Esophagus muscularis mucosa (tissue), 4 donors: ENCODE results near the gene XPNPEP2. TPM values are rescaled to one million over a fixed set of nuclear protein-coding genes. Genes with fewer than 3 reads are reported as not detected.

Experiments used
- DNase-seq: peaks from one replicate; pipeline ENCODE4 v3.0.0-alpha.2; 2017; ENCODE audit errors: extremely low spot score
- H3K27ac ChIP-seq, 4 donors: fragments of 200-600 bp; sonication (generic); replicated peaks in 1 of 4; 1 replicate in 3 of 4; 2 replicates in 1 of 4; pipeline ENCODE4 v1.5.1; 2016 to 2019; ENCODE audit warnings: mild to moderate bottlenecking in 1 of 4
- H3K27me3 ChIP-seq, 4 donors: fragments of 200-600 bp; sonication (generic); one replicate each; pipeline versions ENCODE4 v1.5.1 to v1.6.0; 2016 to 2019
- H3K36me3 ChIP-seq, 4 donors: fragments of 200-600 bp; sonication (generic); one replicate each; pipeline ENCODE4 v1.5.1; 2016 to 2019
- H3K4me1 ChIP-seq, 4 donors: fragments of 200-600 bp; sonication (generic); one replicate each; pipeline ENCODE4 v1.5.1; 2016 to 2019
- H3K4me3 ChIP-seq, 4 donors: fragments of 200-600 bp; sonication (generic); 1 replicate in 2 of 4; 2 replicates in 2 of 4; pipeline ENCODE4 v1.5.1; 2016 to 2019; ENCODE audit warnings: mild to moderate bottlenecking in 4 of 4, moderate library complexity in 1 of 4
- H3K9me3 ChIP-seq, 4 donors: fragments of 200-600 bp; sonication (generic); 1 replicate in 3 of 4; 2 replicates in 1 of 4; pipeline ENCODE4 v1.5.1; 2016 to 2019
- CTCF ChIP-seq, 3 experiments: fragments of 200-600 bp in 2 of 3; fragments of 450-650 bp in 1 of 3; sonication (generic) in 2 of 3; IDR thresholded peaks; one replicate each; pipeline ENCODE4 v1.5.1; 2017 to 2019; ENCODE audit warnings: antibody characterized with exemption in 3 of 3, mild to moderate bottlenecking in 2 of 3, moderate library complexity in 1 of 3
- EP300 ChIP-seq: sonication (generic); formaldehyde crosslinking; IDR thresholded peaks from one replicate; pipeline ENCODE4 v1.6.1; 2017; ENCODE audit warnings: antibody characterized with exemption
- POLR2A ChIP-seq: fragments of 450-650 bp; IDR thresholded peaks from one replicate; pipeline ENCODE4 v1.6.1; 2017; ENCODE audit warnings: antibody characterized with exemption, moderate library complexity, mild to moderate bottlenecking, low read depth
- POLR2AphosphoS5 ChIP-seq, 2 donors: sonication (generic); formaldehyde crosslinking; IDR thresholded peaks; one replicate each; pipeline ENCODE4 v1.6.1; 2017; ENCODE audit warnings: antibody characterized with exemption in 2 of 2
- WGBS: methylation state at CpG from one replicate; pipeline ENCODE4 v1.1.5; 2018; 5-methylcytosine and 5-hydroxymethylcytosine counted together
- intact Hi-C: fragments of 100-400 bp; cut with DNase I; formaldehyde crosslinking; loops from one replicate; pipeline ENCODE4 v1.15.1; 2023
- total RNA-seq, 4 donors: library from RNA; depleted of rRNA; stranded (reverse); fragments of >200 nt; gene quantifications; one replicate each; pipeline versions ENCODE4 v1.1.0 to v1.2.1, GENCODE V29; 2016

Gene XPNPEP2
- total RNA-seq, 4 donors from 2014 or later = 3.3 to 14.4 (median 5.0) TPM

DNA sequence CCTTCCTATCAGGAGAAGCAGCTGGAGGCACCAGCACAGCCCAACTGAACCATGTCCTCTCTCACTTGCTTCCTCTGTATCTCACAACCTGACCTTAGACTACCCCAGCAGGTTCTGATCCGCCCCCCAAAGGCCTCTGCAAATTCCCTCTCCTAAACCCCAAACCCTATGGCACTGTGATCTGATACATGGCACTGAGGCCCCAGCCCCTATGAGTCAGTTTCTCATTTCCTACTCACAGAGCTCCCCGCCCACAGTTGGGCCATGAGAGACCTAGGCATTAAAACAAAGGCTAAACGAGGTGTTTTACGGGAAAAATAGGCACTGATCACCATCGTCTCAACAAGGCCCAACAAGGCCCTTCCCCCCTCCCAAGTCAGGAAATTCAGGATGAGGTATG lies 60.1 kb downstream of the XPNPEP2 start:
- Histone ChIP-seq H3K9me3 (no peaks in the 10 kb centered on the region), H3K27ac (no peak overlapping the region), H3K36me3 (no peaks in the 10 kb centered on the region), H3K4me3 (no peak overlapping the region), H3K4me1 (no peaks in the 10 kb centered on the region), H3K27me3 (no peaks in the 10 kb centered on the region)
- intact Hi-C loops = no loop called here
- DNase-seq = no peak
- WGBS = 68% methylated on average over 5 of the region's 5 CpGs
- TF ChIP-seq POLR2A (no peak), CTCF (IDR thresholded peaks at IDR 0.05) (no peak), POLR2AphosphoS5 (IDR thresholded peaks at IDR 0.05) (no peak), EP300 (no peak)

DNA sequence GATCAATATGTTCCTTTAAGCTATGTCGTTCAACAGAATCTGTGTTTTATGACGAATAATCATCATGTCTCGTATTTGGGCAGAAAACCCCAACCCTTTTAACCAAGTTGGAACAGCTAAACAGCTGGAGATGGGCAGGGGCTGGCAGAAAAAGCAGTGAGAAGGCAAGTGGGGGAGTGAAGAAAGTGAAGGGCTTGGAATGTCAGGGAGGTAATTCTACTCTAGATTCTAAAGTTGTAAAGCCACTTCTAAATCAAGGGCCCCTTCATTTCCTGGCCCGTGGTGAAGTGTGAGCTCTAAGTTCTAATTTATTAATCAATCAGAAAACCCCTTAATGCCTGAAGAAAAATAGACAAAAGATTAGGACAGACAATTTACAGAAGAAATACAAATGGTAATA lies 61.4 kb downstream of the XPNPEP2 start:
- no peaks in the 10 kb centered on the region for H3K4me1 ChIP-seq
- H3K27ac ChIP-seq = no peak overlapping the region
- no peaks in the 10 kb centered on the region for H3K27me3 ChIP-seq
- no peak for TF ChIP-seq EP300
- DNase-seq = no peak
- WGBS = 40% methylated on average over 4 of the region's 4 CpGs
- no peak overlapping the region for H3K4me3 ChIP-seq
- no peaks in the 10 kb centered on the region for H3K9me3 ChIP-seq
- H3K36me3 ChIP-seq = peaks cover 0 to 10% (median 5%) of the 10 kb centered on the region in 4 donors
- intact Hi-C loops = no loop called here

DNA sequence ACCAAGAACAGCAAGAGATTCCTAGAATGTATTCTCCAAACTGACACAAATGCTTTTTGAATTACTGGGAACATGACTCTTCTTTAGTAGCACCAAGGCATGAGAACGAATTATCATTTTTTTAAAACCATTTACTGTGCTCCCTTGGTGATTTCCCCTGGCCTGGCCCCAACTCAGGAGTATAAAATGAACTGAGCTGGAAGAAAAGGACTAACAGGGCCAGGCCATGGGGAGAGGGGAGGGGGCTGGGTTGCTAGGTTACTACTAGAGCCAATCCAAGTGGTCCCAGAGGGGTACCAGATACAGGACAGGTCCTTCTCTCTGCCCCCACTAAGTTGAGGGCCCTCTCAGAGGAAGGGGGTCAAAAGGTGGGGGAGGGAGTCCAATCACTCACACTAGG lies 64.1 kb downstream of the XPNPEP2 start:
- H3K4me3 ChIP-seq = no peak overlapping the region
- 17% methylated on average over 1 of the region's 1 CpG for WGBS
- DNase-seq = no peak
- intact Hi-C loops = no loop called here
- H3K27me3 ChIP-seq = no peaks in the 10 kb centered on the region
- no peaks in the 10 kb centered on the region for H3K4me1 ChIP-seq
- TF ChIP-seq EP300 = no peak
- peaks cover 0 to 22% (median 16%) of the 10 kb centered on the region in 4 donors for H3K36me3 ChIP-seq
- no peak overlapping the region for H3K27ac ChIP-seq
- no peaks in the 10 kb centered on the region for H3K9me3 ChIP-seq

GRCh38 chrX:129804806-129805205 lies 66.0 kb downstream of the XPNPEP2 start:
- peaks cover 0 to 22% (median 16%) of the 10 kb centered on the region in 4 donors for H3K36me3 ChIP-seq
- TF ChIP-seq POLR2A (no peak), EP300 (no peak)
- no peak for DNase-seq
- H3K4me3 ChIP-seq = no peak overlapping the region
- H3K27me3 ChIP-seq = no peaks in the 10 kb centered on the region
- 78% methylated on average over 4 of the region's 4 CpGs for WGBS
- no peaks in the 10 kb centered on the region for H3K4me1 ChIP-seq
- intact Hi-C loops = no loop called here
- H3K27ac ChIP-seq = no peak overlapping the region
- H3K9me3 ChIP-seq = no peaks in the 10 kb centered on the region

DNA sequence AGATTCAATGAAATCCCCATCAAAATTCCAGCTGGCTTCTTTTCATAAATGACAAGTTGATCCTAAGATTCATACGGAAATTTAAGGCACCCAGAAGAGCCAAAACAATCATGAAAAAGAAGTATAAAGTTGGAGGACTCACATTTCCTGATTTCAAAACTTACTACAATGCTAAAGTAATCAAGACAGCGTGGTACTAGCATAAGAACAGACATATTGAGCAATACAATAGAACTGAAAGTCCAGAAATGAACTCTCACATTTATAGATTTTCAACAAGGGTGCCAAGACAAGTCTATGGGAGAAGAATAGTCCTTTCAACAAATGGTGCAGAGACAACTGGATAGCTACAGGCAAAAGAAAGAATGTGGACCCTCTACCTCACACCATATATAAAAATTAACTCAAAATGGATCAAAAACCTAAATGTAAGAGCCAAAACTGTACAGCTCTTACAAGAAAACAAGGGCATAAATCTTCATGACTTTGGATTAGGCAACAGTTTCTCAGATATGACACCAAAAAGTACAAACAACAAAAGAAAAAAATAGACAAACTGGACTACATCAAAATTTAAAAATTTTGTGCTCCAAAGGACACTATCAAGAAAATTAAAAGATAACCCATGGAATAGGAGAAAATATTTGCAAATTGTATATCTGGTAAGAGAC lies 69.5 kb downstream of the XPNPEP2 start:
- DNase-seq = no peak
- Histone ChIP-seq H3K36me3 (peaks cover 0 to 50% (median 26%) of the 10 kb centered on the region in 4 donors), H3K9me3 (no peaks in the 10 kb centered on the region), H3K27me3 (no peaks in the 10 kb centered on the region), H3K4me3 (no peak overlapping the region), H3K4me1 (no peaks in the 10 kb centered on the region), H3K27ac (peak overlapping the region in 1 of 4 donors; percentile 42)
- no peak for TF ChIP-seq POLR2AphosphoS5 (IDR thresholded peaks at IDR 0.05)
- no peak for TF ChIP-seq EP300
- TF ChIP-seq CTCF (IDR thresholded peaks at IDR 0.05) = no peak
- no peak for TF ChIP-seq POLR2A
- intact Hi-C loops = no loop called here
- 54% methylated on average over 2 of the region's 2 CpGs for WGBS

GRCh38 chrX:129808829-129809796 lies 70.3 kb downstream of the XPNPEP2 start:
- Histone ChIP-seq H3K27ac (peak overlapping the region in 1 of 4 donors; percentile 22), H3K9me3 (no peaks in the 10 kb centered on the region), H3K4me3 (no peak overlapping the region), H3K27me3 (no peaks in the 10 kb centered on the region), H3K4me1 (no peaks in the 10 kb centered on the region), H3K36me3 (peaks cover 0 to 55% (median 26%) of the 10 kb centered on the region in 4 donors)
- intact Hi-C loops = no loop called here
- 74% methylated on average over 7 of the region's 7 CpGs for WGBS
- DNase-seq = no peak
- TF ChIP-seq CTCF (IDR thresholded peaks at IDR 0.05) (no peak), EP300 (no peak), POLR2A (no peak), POLR2AphosphoS5 (IDR thresholded peaks at IDR 0.05) (no peak)
